ENCODE measurements around the gene RNF169. TPM values are rescaled to one million over a fixed set of nuclear protein-coding genes. Genes with fewer than 3 reads are reported as not detected.

The RNF169 gene
- total RNA-seq, 1 experiment from 2014 or later: 18.0 TPM

GRCh38 chr11:74849525-74850391 is 101.1 kb downstream of the RNF169 start:
- Mint-ChIP-seq H3K4me3 (ENCODE audit: unreplicated experiment) (no peak overlapping the region), H3K27me3 (ENCODE audit: insufficient read depth, unreplicated experiment) (no peaks in the 10 kb centered on the region), H3K9me3 (ENCODE audit: unreplicated experiment) (no peaks in the 10 kb centered on the region), H3K36me3 (ENCODE audit: insufficient read depth, unreplicated experiment) (peaks cover 50% of the 10 kb centered on the region), H3K4me1 (ENCODE audit: insufficient read depth, unreplicated experiment) (no peaks in the 10 kb centered on the region), H3K27ac (ENCODE audit: low read depth, unreplicated experiment) (no peak overlapping the region)
- CTCF ChIA-PET: interaction anchor here (1.3 kb wide), 1 partner anchor 11 kb away, joined by 4 read pairs; no protein-coding TSS in a partner anchor
- DNase-seq (ENCODE audit: unreplicated experiment): peak; percentile 7
- TF ChIP-seq CTCF (IDR thresholded peaks at IDR 0.05; ENCODE audit: unreplicated experiment): no peak
- POLR2A ChIA-PET: interaction anchor here (0.6 kb wide), 1 partner anchor 1427 kb away, joined by 3 read pairs; no protein-coding TSS in a partner anchor
- intact Hi-C loops (cut with micrococcal nuclease): no loop called here
- no TSS peak for BruUV-seq (replicated peaks)

GRCh38 chr11:74853223-74853622 is 104.6 kb downstream of the RNF169 start:
- intact Hi-C loops (cut with micrococcal nuclease): no loop called here
- ChIA-PET CTCF (no interaction called here), POLR2A (no interaction called here)
- Mint-ChIP-seq H3K27ac (ENCODE audit: low read depth, unreplicated experiment) (no peak overlapping the region), H3K27me3 (ENCODE audit: insufficient read depth, unreplicated experiment) (no peaks in the 10 kb centered on the region), H3K9me3 (ENCODE audit: unreplicated experiment) (no peaks in the 10 kb centered on the region), H3K4me1 (ENCODE audit: insufficient read depth, unreplicated experiment) (no peaks in the 10 kb centered on the region), H3K36me3 (ENCODE audit: insufficient read depth, unreplicated experiment) (peaks cover 43% of the 10 kb centered on the region), H3K4me3 (ENCODE audit: unreplicated experiment) (no peak overlapping the region)
- TF ChIP-seq CTCF (IDR thresholded peaks at IDR 0.05; ENCODE audit: unreplicated experiment): no peak
- DNase-seq (ENCODE audit: unreplicated experiment): no peak
- BruUV-seq (replicated peaks): no TSS peak

GRCh38 chr11:74860743-74861142 is 112.1 kb downstream of the RNF169 start:
- intact Hi-C loops (cut with micrococcal nuclease): no loop called here
- no peak for DNase-seq (ENCODE audit: unreplicated experiment)
- Mint-ChIP-seq H3K9me3 (ENCODE audit: unreplicated experiment) (no peaks in the 10 kb centered on the region), H3K36me3 (ENCODE audit: insufficient read depth, unreplicated experiment) (peaks cover 57% of the 10 kb centered on the region), H3K4me3 (ENCODE audit: unreplicated experiment) (no peak overlapping the region), H3K27me3 (ENCODE audit: insufficient read depth, unreplicated experiment) (no peaks in the 10 kb centered on the region), H3K4me1 (ENCODE audit: insufficient read depth, unreplicated experiment) (no peaks in the 10 kb centered on the region), H3K27ac (ENCODE audit: low read depth, unreplicated experiment) (no peak overlapping the region)
- ChIA-PET CTCF (interaction anchor here (0.7 to 1.2 kb wide), 2 partner anchors 11 to 625 kb away, joined by 3 to 4 read pairs; no protein-coding TSS in a partner anchor), POLR2A (interaction anchor here (0.6 kb wide), 1 partner anchor 11 kb away, joined by 3 read pairs; no protein-coding TSS in a partner anchor)
- no peak for TF ChIP-seq CTCF (IDR thresholded peaks at IDR 0.05; ENCODE audit: unreplicated experiment)
- BruUV-seq (replicated peaks): no TSS peak

GRCh38 chr11:74863410-74863809 is 114.8 kb downstream of the RNF169 start:
- intact Hi-C loops (cut with micrococcal nuclease): no loop called here
- DNase-seq (ENCODE audit: unreplicated experiment): no peak
- H3K9me3 Mint-ChIP-seq (ENCODE audit: unreplicated experiment): peaks cover 19% of the 10 kb centered on the region
- POLR2A ChIA-PET: no interaction called here
- peaks cover 61% of the 10 kb centered on the region for H3K36me3 Mint-ChIP-seq (ENCODE audit: insufficient read depth, unreplicated experiment)
- no peak overlapping the region for H3K27ac Mint-ChIP-seq (ENCODE audit: low read depth, unreplicated experiment)
- no peaks in the 10 kb centered on the region for H3K27me3 Mint-ChIP-seq (ENCODE audit: insufficient read depth, unreplicated experiment)
- no peak for TF ChIP-seq CTCF (IDR thresholded peaks at IDR 0.05; ENCODE audit: unreplicated experiment)
- CTCF ChIA-PET: no interaction called here
- H3K4me1 Mint-ChIP-seq (ENCODE audit: insufficient read depth, unreplicated experiment): no peaks in the 10 kb centered on the region
- no peak overlapping the region for H3K4me3 Mint-ChIP-seq (ENCODE audit: unreplicated experiment)
- BruUV-seq (replicated peaks): no TSS peak
